Measurements from ENCODE around the gene NPIPB6.

The NPIPB6 gene

GRCh38 chr16:28324235-28324886 is 38.9 kb downstream of the NPIPB6 start:
- no peak for DNase-seq (ENCODE audit: low read depth in 1 of 2, low spot score in 1 of 2)

- DNase-seq (ENCODE audit: low read depth in 1 of 2, low spot score in 1 of 2): no peak
Measured at GRCh38 chr16:28321700-28322411, 41.5 kb downstream of the NPIPB6 start.

DNA sequence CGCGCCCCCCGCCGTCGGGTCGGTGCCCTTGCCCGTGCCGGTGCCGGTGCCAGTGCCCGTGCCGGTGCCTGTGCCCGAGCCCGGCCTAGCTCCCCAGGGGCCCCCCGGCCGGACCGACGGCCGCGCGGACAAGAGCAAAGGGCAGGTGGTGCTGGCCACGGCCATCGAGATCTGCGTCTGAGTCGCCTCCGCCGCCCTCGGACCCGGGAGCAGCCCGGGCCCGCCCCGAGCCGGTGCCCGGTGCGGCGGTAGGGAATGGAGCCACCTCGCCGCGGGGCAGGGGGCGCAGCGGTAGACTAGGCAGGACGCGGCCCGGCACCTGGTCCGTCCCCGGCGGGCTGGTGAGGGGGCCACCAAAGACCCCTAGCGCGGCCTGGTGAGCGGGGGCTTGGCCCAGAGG is 42.6 kb downstream of the NPIPB6 start:
- DNase-seq (ENCODE audit: low read depth in 1 of 2, low spot score in 1 of 2): no peak

DNA sequence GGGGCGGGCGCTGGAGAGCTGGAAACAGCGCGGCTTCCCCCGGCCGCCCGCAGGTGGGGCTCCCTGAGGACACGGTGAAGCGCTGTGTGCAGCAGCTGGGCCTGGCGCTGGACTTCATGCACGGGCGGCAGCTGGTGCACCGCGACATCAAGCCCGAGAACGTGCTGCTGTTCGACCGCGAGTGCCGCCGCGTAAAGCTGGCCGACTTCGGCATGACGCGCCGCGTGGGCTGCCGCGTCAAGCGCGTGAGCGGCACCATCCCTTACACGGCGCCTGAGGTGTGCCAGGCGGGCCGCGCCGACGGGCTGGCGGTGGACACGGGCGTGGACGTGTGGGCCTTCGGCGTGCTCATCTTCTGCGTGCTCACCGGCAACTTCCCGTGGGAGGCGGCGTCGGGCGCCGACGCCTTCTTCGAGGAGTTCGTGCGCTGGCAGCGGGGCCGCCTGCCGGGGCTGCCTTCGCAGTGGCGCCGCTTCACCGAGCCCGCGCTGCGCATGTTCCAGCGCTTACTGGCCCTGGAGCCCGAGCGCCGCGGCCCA is 43.2 kb downstream of the NPIPB6 start:
- no peak for DNase-seq (ENCODE audit: low read depth in 1 of 2, low spot score in 1 of 2)

GRCh38 chr16:28319476-28320022 is 43.8 kb downstream of the NPIPB6 start:
- DNase-seq (ENCODE audit: low read depth in 1 of 2, low spot score in 1 of 2): no peak

GRCh38 chr16:28318042-28318744 is 45.1 kb downstream of the NPIPB6 start:
- DNase-seq (ENCODE audit: low read depth in 1 of 2, low spot score in 1 of 2): no peak

- peak; percentile 57 to 62 for DNase-seq (ENCODE audit: low read depth in 1 of 2, low spot score in 1 of 2)
Measured at GRCh38 chr16:28317040-28317880, 46.0 kb downstream of the NPIPB6 start.

DNA sequence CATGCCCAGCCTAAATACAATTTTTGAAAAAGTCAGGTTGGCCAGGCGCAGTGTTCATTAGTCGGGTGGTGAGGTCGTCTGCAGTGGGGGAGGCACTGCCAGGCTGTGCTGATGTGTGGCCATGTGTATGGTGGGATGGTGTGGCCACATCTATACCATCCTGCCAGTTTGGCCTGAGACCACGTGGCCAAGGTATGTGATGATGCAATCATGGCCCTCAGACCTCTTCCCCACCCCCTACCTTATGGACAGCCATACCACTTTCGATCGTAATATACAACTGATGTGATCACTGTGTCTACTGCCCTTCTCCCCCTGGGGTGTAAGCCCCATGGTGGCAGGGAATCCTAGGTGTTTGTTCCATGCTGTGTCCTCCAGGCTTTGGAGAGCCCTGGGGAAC is 47.3 kb downstream of the NPIPB6 start:
- no peak for DNase-seq (ENCODE audit: low read depth in 1 of 2, low spot score in 1 of 2)

DNA sequence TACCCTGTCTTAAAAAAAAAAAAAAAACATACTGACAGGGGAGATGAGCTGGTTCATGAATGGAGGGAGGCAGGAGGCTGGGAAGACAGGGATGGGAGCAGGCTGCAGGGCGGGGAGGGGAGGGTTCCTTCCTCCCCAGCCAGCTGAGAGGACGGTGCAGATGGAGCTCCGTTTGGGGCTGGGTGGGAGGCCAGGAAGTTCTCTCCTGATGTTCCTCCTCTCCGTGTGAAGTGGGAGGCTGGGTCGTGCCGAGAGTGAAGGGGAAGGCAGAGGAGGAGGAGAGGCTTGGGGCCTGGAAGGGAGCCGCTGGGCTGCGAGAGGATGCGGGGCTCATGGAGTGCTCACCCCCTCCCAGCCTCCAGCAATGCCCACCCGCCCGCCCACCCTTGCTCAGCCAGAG is 49.7 kb downstream of the NPIPB6 start:
- no peak for DNase-seq (ENCODE audit: low read depth in 1 of 2, low spot score in 1 of 2)

- DNase-seq (ENCODE audit: low read depth in 1 of 2, low spot score in 1 of 2): no peak
Measured at GRCh38 chr16:28312327-28312726, 51.0 kb downstream of the NPIPB6 start.

DNA sequence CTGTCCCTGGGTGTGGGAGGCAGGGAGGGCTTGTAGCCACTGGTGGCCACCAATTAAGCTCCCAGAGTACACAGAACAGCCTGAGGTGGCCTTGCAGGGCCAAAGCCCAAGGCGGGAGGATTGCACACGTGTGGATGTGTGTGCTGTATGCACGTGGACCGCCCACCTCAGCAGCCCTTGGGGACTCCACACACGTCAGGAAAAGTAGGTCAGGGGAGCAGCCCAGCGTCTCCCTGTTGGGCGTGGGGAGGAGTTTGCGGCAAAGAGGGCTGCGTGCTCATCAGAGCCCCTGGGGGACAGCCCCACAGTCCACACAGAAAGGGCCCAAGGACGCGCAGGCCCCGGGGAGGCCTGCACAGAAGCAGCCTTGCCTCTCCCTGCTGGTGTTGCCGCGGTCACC is 51.4 kb downstream of the NPIPB6 start:
- no peak for DNase-seq (ENCODE audit: low read depth in 1 of 2, low spot score in 1 of 2)

- DNase-seq (ENCODE audit: low read depth in 1 of 2, low spot score in 1 of 2): no peak
Measured at GRCh38 chr16:28311413-28311812, 51.9 kb downstream of the NPIPB6 start.

GRCh38 chr16:28310796-28311195 is 52.5 kb downstream of the NPIPB6 start:
- DNase-seq (ENCODE audit: low read depth in 1 of 2, low spot score in 1 of 2): no peak

DNA sequence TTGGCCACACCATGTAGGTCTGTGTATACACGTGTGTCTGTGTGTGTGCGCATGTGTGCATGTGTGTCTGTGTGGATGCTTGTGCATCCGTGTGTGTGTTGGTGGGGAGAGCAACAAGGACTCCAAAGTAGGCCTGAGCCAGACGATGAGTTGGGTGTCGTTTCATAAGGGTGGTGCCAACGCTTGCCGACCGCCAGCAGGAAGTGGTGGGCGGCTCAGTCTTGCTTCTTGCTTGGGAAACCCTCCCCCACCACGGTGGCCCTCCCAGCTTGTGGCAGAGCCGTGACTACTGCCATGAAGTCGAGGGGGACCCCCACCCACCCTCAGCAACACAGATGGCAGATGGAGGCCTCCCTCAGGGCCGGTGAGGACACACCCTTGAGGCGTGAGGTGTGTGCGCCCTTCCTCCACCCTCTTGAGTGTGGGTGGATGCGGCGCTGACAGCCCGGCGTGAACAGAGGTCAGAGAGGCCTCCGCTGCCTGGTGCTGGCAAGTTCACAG is 53.4 kb downstream of the NPIPB6 start:
- DNase-seq (ENCODE audit: low read depth in 1 of 2, low spot score in 1 of 2): peak; percentile 62 to 67

GRCh38 chr16:28308794-28309584 is 54.3 kb downstream of the NPIPB6 start:
- DNase-seq (ENCODE audit: low read depth in 1 of 2, low spot score in 1 of 2): no peak

- DNase-seq (ENCODE audit: low read depth in 1 of 2, low spot score in 1 of 2): no peak
Measured at GRCh38 chr16:28307936-28308335, 55.4 kb downstream of the NPIPB6 start.

DNA sequence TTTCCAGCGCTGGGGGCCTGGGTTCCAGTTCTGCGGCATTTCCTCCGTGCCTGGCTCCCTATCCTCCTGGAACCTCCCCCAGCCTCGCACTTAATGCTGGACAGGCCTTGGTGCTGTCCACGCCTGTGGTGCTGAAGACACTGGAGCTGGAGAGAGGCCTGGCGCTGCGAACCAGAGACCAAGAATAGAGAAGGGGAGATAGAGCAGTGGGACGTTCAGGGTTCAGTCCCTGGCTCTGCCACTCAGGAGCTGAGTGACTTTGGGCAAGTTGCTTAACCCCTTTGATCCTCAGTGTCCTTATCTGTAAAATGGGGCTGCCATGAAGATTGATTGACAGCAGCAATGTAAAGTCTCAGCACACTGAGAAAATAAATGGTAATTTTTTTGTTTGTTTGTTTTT is 59.1 kb downstream of the NPIPB6 start:
- DNase-seq (ENCODE audit: low read depth in 1 of 2, low spot score in 1 of 2): no peak

- DNase-seq (ENCODE audit: low read depth in 1 of 2, low spot score in 1 of 2): no peak
Measured at GRCh38 chr16:28303132-28303531, 60.2 kb downstream of the NPIPB6 start.

DNA sequence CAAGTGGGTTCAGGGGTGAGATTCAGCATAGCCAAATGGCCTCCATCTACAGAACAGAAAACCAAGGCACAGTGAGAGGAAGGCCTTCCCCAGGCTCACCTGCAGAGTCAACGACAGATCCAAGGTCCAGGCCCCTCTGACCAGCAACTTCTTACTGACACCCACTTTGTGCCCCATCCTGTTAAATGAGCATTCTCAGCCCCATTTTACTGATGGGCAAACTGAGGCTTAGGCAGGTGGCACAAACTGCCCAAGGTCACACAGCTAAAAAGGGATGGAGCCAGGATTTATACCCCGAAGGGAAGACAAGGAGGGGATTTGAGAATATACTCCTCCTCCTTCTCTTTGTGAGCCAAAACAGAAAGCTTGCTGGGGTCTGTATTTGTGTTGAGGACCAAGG is 61.7 kb downstream of the NPIPB6 start:
- DNase-seq (ENCODE audit: low read depth in 1 of 2, low spot score in 1 of 2): no peak

DNA sequence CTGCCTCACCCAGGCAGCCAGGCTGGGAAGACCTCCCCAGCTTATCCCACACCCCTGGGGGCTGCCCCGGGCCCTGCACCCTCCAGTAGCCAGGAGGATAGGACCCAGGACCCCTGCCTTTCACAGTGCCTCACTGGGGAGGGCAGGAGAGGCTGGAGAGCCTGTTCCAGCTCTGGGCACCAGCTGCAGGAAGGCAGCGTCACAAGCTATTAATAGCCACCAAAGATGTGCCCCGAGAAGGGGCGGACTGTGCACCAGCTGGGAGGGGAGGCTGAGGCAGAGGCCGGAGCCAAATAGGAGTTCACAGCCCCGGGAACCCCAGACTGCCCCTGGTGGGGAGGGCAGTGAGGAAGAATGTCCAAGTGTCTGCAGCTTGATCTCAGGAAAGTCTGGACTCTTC is 62.2 kb downstream of the NPIPB6 start:
- DNase-seq (ENCODE audit: low read depth in 1 of 2, low spot score in 1 of 2): no peak

Data from activated CD4-positive, alpha-beta T cell treated with anti-CD3 and anti-CD28 coated beads, Interleukin-2, amount 50 U/mL, for 24 hours (primary cell).